ENCODE measurements around the gene SLC12A8. TPM values are rescaled to one million over a fixed set of nuclear protein-coding genes. Genes with fewer than 3 reads are reported as not detected.

The SLC12A8 gene
- total RNA-seq, 2 donors from 2014 or later, result 0.67 to 0.69 TPM

DNA sequence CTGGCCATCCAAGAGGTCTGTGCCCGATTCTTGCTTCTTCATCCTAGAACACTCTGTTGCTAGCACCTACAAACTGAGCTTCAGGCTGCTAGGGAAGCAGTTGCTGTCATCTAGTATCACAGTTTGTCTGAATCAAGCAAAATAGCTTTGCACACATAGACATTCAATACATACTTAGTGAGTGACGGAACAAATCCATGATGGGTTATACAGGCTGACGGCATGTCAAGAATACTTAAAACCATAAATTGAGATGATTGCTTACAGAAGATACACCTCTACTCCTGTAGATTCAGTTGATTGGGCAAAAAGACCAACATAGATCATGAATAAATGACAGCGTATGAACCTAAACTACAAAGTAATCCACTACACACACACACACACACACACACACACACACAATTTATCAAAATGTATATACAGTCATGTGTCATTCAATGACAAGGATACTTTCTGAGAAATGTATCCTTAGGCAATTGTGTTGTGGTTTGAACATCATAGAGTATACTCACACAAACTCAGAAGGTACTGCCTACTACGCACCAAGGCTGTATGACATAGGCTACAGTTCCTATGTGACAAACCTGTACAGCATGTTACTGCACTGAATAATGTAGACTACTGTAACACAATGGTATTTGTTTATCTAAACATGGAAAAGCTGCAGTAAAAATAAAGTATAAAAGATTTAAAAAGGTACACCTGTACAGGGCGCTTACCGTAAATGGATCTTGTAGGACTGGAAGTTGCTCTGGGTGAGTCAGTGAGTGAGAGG is 142.4 kb downstream of the SLC12A8 start:
- no peak for DNase-seq (ENCODE audit: low spot score)
- intact Hi-C loops (cut with DNase I), result no loop called here

DNA sequence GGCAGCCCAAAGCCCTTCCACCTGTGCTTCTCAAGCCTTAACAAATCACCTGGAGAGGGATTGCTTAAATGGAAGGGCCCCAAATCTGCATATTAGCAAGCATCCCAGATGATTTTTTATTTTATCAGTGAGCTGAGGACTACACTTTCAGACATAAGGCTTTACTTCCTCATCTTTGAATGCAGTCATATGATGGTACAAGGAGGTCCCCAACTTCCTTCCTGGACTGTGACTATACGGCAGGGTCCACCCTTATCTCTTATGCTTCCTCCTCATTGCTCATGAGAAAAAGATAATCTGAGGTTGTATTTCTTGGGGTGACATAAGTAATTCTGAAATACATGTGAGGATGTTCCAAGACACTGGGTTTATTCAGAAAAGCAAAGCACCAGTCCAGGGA is 143.1 kb downstream of the SLC12A8 start:
- intact Hi-C loops (cut with DNase I), result no loop called here
- DNase-seq (ENCODE audit: low spot score), result no peak

DNA sequence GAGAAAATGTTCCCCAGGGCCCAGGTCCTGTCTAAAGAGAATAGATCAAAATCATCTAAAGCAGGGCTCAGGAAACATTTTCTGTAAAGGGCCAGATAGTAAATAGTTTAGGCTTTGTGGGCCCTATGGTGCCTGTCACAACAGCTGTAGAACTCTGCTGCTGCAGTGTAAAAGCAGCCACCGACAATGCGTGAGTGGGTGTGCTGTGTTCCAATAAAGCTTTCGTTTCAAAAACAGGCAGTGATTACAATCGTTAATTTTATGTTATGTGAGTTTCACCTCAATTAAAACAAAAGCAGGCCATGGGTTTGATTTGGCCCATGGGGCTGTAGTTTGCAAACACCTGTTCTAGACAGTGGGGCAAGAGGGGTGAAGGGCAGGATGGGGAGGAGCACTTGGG is 144.3 kb downstream of the SLC12A8 start:
- no peak for DNase-seq (ENCODE audit: low spot score)
- intact Hi-C loops (cut with DNase I), result no loop called here

DNA sequence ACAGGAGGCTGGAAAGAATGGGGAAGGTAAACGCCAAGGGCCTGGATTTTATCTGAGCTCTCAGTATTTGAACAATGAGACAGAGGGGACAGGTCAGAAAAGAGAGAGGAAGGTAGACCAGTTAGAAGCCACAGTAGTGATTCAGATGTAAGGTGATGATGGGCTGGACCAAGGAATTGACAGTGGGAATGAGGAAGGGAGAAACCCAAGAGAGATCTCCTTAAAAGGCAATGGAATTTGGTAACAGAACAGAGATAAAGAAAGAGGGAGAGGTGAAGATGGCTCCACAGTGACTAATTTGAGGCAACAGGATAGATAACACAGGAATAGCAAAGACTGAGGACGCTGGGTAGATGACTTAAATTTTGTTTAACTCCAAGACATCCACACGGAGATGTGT is 145.3 kb downstream of the SLC12A8 start:
- DNase-seq (ENCODE audit: low spot score), result no peak
- intact Hi-C loops (cut with DNase I), result no loop called here

DNA sequence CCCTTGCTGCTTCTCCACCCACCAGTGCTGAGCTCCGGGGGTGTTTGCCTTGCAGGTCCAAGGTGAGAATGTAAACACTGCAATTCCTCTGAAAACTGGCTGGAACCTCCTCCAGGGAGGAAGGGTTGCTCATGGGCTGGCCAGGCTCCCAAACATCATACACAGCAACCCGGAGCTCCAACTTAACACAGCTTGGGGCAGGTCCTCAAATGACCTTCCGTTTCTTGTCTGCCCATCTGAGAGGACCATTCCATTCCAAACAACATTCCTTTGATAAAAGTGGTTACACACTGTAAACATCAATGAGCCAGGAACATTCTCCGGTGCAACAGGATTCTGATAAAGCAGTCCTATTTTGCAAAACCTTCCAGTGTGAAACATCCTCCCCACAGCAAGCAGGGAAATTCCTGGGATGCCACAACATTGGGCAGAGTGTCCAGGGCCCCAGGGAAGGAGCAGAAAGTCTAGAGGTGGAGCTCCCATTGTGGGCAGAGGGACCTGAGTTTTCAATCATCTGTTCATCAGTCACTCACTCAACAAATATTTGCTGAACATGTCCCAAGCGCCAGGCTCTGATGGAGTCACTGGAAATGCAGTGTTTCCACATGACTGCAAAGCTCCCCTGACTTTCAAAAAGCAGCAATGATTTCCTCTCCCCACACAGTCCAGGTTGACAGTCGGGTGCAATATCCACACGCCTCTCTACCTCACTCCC is 149.5 kb downstream of the SLC12A8 start:
- intact Hi-C loops (cut with DNase I), result no loop called here
- DNase-seq (ENCODE audit: low spot score), result no peak

DNA sequence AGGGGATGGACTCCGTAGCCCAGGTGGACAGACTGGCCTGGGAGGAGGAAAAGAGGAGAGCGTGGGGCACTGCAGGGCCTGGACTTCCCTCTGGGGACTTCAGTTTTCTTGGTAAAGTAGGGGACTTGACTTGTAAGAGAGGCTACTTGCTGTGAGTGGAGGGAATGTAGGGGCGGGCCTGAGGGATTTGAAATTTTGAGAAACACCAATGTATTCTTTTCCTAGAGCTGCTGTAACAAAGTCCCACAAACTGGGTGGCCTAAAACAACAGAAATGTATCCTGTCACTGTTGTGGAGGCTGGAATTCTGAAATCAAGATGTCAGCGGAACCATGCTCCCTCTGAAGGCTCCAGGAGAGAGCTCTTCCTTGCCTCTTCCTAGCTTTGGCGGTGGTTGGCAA is 150.9 kb downstream of the SLC12A8 start:
- no peak for DNase-seq (ENCODE audit: low spot score)
- intact Hi-C loops (cut with DNase I), result no loop called here

DNA sequence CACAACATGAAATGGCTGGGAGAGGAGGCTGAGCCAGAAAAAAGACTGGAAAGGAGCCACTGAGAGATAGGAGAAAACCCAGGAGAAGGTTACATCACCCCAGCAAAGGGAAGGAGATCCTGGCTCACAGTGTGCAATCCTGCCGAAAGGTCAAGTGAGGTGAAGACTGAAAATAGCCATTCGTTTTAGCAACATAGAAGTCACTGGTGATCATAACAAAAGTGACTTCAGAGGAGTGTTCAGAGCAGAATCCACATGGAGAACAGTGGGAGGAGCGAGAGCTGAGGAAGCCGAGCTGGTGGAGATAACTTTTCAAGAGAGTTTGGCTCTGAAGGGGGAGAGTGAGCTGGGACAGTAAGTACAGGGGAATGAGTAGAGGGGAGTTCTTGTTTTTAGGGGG is 151.4 kb downstream of the SLC12A8 start:
- DNase-seq (ENCODE audit: low spot score), result no peak
- intact Hi-C loops (cut with DNase I), result no loop called here

DNA sequence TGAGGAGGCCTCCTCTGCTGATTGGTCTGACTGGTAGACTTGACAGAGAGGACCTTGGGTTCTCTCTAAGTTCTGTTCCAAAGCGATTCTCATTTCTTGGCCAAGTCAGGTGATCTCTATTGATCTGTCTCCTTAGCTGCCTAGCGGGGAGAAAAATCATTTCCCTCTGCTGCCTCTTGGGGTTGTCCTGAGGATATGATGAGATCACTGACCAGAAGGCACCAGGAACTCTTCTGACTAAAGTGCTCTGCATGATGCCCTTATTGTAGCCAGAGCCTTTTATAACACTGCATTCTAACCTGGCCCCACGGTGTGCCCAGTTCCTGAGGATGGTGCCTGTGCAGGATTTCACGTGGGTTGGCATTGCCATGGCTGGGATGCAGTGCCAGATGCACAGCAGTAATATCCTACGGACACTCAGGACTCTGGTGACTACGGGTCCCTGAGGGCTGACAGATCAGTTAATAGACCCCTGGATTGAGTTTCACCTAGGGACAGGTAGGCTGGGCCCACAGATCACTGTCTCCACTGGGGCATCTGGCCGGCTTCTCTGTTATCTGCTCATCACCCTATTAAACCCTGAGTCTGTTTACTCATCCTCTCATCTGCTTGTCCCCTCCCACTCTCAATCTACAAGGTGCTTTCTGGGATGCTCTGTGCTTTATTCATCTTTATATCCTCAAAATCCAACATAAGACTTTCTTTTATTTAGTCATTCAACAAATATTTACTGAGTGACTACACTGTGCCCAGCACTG is 152.9 kb downstream of the SLC12A8 start:
- intact Hi-C loops (cut with DNase I), result loop anchor here in 1 of 2 donors (10.0 kb wide), 1 partner anchor 105 kb away; no protein-coding TSS in a partner anchor

DNA sequence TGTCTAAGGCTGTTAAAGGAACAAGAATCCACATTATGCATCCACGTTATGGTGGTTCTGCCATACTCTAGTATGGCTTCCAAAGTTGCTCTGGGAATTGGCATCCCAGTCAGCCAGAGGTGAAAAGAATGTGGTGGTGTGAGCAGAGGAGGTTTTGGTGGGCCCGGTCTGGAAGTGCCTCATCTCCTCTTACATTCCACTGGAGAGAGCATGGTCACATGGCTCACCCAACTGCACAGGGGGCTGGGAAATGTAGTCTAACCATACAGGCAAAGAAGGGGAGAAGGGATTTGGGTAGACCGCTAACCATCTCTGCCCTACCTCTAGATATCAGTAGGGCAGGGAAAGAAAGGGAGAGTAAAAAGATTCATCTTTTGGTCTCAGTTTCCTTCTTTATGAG is 153.6 kb downstream of the SLC12A8 start:
- no peak for DNase-seq (ENCODE audit: low spot score)
- intact Hi-C loops (cut with DNase I), result loop anchor here in 1 of 2 donors (10.0 kb wide), 1 partner anchor 106 kb away; no protein-coding TSS in a partner anchor

More for the DNA sequence above, 152.9 kb downstream of the SLC12A8 start:
- DNase-seq (ENCODE audit: low spot score), result no peak

DNA sequence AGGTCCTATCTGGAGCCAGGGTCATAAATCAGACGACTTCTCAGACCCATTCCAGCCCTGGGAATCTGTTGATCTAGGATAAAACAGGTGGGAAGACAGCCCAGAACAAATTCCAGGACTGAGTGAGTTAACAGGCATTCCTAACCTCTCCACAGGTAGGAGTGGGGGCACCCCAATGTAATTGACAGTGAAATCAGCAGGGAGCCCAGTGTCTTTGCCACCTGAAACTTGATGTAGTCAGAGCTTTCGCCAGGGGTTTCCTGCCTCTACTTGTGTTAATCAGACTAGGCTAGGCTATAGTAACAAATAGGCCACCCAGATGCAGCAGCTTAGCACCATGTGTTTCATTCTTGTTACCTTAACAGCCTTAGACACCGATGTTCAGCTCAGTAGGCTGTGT is 154.0 kb downstream of the SLC12A8 start:
- intact Hi-C loops (cut with DNase I), result loop anchor here in 1 of 2 donors (10.0 kb wide), 1 partner anchor 106 kb away; no protein-coding TSS in a partner anchor
- DNase-seq (ENCODE audit: low spot score), result no peak

DNA sequence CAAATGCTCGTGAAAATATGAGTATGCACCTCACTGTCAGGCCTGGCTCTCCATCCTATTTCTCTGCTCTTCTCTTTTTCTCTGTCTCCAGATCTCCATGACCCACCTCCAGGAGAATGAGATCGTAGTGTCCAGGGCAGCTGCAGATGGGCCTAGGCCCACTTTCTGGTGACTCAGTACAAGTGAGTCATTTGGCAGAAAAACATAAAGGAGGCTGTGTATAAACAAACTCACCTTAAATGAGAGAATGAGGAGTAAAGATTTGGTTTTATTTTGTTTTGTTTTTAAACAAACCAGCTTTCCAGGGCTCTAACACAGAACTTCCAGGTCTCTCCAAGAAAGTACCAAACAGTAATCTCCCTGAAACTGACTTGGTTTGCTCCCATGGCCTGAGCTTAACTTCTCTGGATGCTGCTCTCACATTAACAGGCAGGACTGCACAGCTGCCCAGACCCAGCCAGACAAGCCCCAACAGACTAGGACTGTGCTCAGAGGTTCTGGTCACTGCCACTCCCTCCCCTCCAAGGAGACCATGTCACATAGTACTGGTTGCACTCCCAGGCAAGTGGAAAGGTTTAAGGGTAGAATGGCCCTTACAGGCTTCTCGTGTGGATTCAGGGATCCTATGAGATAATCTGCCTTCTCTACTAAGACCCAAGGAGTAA is 155.2 kb downstream of the SLC12A8 start:
- intact Hi-C loops (cut with DNase I), result loop anchor here in 1 of 2 donors (10.0 kb wide), 1 partner anchor 107 kb away; no protein-coding TSS in a partner anchor

DNA sequence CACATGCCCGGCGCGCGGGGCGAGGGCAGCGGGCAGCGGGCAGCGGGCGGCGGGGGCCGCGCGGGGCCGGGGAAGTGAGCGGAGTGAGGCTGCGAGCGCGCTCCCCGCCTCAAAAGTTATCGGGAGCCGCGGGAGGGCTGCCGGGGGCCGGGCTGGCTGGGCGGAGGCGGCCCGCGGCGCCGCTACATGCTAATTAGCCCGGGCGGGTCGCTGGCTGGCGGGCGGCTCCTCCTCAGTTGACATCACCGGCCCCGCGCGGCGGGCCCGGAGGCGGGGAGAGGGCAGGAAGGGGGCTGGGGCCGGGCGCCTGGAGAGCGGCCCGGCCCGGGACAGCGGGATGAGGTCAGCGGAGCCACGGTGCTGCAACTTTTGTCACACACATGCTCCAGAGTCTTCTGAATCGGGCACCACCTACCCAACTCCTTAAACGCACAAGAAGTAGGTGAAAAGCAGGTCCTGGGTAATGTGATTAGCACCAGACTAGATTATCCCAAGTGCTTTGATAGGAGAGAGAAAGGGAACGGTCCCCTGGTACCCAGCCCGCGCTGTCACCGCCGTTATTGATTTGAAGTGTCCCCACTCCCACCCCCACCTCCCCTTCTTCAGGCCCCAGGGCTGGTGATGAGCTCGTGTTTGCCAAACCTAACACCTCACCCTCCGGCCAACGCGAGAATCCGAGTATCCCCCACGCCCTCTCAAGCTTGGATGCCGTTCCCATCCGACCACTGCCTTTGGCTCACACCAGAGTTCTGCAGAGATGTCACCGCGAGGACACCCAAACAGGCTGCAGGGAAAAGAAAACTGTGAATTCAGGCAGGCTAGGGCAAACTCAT is 156.4 kb downstream of the SLC12A8 start, which contains the start of gene HEG1:
HEG1 (minus strand) TSS at position 85 of the 833 bp plus-strand sequence. CDS start 107 bp downstream, outside the sequence.
- intact Hi-C loops (cut with DNase I), result loop anchor here in 1 of 2 donors (10.0 kb wide), 1 partner anchor 109 kb away; no protein-coding TSS in a partner anchor

More for the DNA sequence above, 155.2 kb downstream of the SLC12A8 start:
- no peak for DNase-seq (ENCODE audit: low spot score)

DNA sequence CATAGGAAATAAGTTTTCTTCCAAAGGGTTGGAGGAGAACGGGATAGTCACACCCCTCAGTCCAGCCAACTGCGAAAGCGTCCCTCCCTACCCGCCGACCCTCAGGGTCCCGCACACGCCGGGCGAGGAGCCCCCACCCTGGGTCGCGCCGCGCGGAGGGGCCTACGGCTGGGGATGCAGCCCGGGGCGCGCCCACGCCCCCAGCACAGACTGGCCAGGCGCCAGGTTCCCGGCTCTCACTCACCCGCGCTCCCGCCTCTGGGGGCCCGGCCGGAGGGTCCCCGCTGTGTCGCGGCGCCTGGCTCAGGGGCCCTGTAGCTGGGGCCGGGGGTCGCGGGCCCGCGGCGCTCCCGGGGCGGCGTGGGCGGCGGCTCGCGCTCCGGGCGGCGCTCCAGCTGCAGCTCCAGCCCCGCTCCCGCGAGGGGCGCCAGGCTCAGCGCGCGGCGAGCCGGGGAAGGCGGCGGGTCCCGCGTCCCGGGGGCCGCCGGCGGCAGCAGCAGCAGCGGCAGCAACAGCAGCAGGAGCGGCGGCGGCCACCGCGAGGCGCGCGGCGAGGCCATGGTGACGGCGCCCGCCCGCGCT is 157.1 kb downstream of the SLC12A8 start:
- no peak for DNase-seq (ENCODE audit: low spot score)
- intact Hi-C loops (cut with DNase I), result loop anchor here in 1 of 2 donors (10.0 kb wide), 1 partner anchor 109 kb away; no protein-coding TSS in a partner anchor

More for the DNA sequence above, 156.4 kb downstream of the SLC12A8 start, which contains the start of gene HEG1:
- peak; percentile 97 for DNase-seq (ENCODE audit: low spot score)

DNA sequence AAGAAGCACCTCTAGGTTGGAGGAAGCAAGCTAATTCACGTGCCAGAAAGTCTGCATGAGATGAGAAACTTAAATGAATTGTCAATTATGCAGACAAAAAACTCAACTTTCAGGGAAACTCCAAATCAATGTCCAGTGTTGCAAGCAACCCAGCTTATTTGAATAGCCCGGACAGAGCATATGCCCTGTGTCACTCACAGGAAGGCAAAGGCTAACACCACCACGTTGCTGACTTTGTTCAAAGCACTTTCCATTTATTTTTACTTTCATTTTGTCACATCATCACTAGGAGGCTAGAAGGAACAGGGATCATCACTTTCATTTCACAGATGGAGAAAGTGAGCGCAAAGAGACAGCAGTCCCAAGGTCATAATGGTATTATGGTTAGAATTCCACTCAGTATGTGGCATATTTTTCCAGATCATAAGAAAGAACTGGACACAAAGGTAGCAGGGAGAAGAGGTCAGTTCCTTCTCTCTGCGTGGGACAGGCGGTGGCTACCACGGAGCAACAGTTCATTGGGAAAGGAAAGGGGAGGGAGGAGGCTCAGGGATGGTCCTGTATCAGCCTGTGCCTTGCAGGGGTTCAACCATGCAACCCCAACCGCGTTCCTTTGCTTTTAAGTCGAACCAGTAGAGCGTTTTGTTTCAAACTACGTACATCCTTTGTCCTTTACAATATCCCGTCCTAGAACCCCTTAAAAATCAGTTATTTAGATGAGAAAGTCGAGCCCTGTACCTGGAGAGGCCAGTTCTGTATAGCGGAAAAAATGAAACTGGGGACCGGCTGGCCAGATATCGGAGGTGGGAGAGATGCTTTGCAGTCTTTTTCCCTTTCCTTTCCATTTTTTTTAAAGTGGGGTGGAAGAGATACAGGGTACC is 157.9 kb downstream of the SLC12A8 start:
- intact Hi-C loops (cut with DNase I), result loop anchor here (5.0 to 10.0 kb wide), 2 partner anchors 88 to 110 kb away; no protein-coding TSS in a partner anchor
- no peak for DNase-seq (ENCODE audit: low spot score)

DNA sequence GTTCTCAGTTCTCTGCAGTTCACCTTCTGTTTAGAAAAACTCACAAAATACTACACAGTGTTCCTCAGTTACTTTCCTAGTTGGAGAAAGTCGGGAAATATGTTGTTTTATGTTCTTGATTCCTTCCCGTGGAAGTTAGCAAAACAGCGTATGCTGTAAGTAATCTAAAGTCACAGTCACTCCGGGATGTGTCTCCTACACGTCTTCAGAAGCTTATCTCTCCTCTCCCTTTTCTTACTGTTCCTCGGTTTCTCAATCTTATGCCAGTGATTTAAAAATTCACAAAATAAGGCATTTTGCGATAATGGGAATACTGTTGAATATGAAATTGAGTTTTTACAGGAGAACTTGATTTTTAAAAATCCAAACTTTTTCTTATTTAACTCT is 158.5 kb downstream of the SLC12A8 start:
- intact Hi-C loops (cut with DNase I), result loop anchor here (5.0 to 10.0 kb wide), 2 partner anchors 88 to 111 kb away; no protein-coding TSS in a partner anchor
- DNase-seq (ENCODE audit: low spot score), result no peak

DNA sequence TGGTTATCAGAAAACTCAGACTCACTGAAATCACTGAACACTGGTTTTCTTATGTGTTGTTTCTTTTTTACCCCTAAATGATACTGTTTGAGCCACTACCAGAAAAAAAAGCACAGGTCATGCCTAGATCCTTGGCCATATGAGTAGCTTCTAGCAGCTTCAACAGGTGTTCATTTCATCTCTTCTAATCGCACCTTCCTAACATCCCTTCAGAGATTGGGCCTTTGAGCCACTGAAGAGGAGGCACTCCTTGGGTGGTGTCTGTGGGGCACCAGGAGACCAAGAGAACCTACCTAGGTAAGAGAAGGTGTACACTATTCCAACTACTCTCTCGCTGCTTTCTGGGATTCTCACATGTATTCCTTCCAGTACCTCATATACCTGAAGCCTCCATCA is 159.2 kb downstream of the SLC12A8 start:
- no peak for DNase-seq (ENCODE audit: low spot score)
- intact Hi-C loops (cut with DNase I), result loop anchor here (5.0 to 10.0 kb wide), 2 partner anchors 89 to 111 kb away; no protein-coding TSS in a partner anchor

Data from posterior vena cava (tissue), 2 donors.